HG03045 (cell line): Measurements from ENCODE around the gene KRTAP1-3.
"Not testable (repeated sequence)": the region's sequence is repeated elsewhere in the genome, so short reads cannot be mapped to it uniquely, and the experiment has no call there.

Experiments
- ATAC-seq: cut with Tn5 transposase; IDR thresholded peaks from one replicate; pipeline ENCODE4 v1.9.1; 2021; ENCODE audit warnings: mild to moderate bottlenecking, moderate library complexity; ENCODE audit not compliant: unreplicated experiment

Gene KRTAP1-3

GRCh38 chr17:41054556-41054955 lies 19.9 kb upstream of the KRTAP1-3 start:
- ATAC-seq, result not testable (repeated sequence)

GRCh38 chr17:41054025-41054424 lies 19.4 kb upstream of the KRTAP1-3 start:
- no peak for ATAC-seq

DNA sequence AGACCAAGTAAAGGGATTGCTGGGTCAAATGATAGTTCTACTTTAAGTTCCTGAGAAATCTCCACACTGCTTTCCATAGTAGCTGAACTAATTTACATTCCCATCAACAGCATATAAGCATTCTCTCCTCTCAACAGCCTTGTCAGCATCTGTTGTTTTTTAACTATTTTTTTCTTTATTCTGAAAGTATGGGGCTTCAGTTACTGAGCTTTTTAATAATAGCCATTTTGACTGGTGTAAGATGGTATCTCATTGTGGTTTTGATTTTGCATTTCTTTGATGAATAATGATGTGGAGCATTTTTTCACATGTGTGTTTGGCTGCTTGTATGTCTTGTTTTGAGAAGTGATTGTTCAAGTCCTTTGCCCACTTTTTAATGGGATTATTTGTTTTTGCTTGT lies 17.9 kb upstream of the KRTAP1-3 start:
- no peak for ATAC-seq

- no peak for ATAC-seq
These were observed 14.4 kb upstream of the KRTAP1-3 start for GRCh38 chr17:41049110-41049509.

- ATAC-seq, result no peak
These were observed 13.8 kb upstream of the KRTAP1-3 start for GRCh38 chr17:41048441-41048840.

DNA sequence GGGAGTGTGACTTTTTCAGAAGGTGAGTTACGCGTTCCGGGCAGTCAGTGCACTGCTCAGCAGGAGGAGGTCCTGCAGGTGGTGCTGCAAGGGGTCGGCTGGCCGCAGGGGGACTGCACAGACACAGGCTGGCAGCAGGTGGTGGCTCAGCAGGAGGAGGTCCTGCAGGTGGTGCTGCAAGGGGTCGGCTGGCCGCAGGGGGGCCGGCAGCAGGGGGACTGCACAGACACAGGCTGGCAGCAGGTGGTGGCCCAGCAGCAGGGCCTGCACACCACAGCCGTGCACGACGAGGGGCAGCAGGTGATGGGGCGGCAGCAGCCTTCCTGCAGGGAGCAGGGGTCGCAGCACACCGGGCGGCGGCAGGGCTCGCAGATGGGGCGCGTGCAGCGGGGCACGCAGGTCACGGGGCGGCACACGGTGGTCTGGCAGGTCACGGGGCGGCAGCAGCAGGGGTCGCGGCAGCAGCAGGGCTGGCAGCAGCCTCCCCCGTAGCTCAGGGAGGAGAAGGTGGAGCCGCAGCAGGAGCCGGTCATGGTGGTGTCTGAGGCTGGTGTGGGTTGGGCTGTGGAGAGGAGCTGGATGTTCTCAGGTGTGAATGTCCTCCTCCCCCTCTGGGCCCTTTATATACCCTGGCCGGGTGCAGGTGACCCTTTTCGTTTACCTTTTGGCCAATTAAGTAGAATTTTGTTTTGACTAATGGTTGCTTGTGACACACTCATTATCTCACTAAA lies 12.2 kb upstream of the KRTAP1-3 start, which contains the start of gene KRTAP2-1:
TSS of gene KRTAP2-1 (minus strand) at position 582 of the 731 bp plus-strand sequence. CDS start at position 533, 49 bp downstream.
- not testable (repeated sequence) for ATAC-seq

DNA sequence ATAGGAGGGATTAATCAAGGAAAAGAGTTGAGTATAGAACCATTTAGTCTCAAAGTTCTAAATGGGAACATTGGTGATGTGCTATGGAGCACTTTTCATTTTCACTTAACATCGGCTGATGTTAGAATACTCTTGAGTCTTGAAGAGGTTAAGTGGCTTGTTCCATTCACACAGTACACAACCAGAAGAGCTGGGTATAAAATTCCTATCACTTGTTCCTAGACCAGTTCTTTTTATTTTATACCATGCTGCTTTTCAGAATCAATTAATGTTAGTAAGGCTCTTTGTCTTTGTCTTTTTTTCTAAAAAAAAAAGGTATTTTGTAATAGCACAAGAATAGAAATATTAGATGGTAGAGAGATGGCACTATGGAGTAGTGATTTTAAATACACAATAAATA lies 8.3 kb upstream of the KRTAP1-3 start:
- ATAC-seq, result no peak

GRCh38 chr17:41040783-41041571 lies 6.3 kb upstream of the KRTAP1-3 start, which contains the start of gene KRTAP1-1:
Gene KRTAP1-1 (minus strand): TSS chr17:41041450. CDS start chr17:41041397, 53 bp downstream.
- not testable (repeated sequence) for ATAC-seq

DNA sequence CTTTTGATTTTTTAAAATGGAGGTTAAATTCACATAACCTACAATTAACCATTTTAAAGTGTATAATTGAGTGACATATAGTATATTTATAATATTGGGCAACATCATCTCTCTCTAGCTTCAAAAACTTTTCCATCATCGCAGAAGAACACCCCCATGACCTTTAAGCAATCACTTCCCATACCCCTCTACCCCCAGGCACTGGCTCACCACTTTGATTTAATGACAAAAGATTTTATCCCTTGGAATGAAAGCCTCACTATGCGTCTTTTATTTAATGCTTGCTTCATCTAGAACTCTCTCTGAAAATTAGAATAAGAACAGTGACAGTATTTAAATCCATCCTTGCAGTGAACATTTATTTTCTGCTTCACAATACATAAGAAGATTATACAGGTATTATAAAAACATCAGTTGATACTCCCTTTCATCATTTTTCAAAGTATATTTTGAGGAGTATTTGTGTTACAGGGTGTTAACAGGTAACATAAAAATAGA lies 3.2 kb upstream of the KRTAP1-3 start:
- no peak for ATAC-seq

GRCh38 chr17:41029633-41030245 lies 4.9 kb downstream of the KRTAP1-3 start, which contains the start of gene KRTAP1-4:
Gene KRTAP1-4 (minus strand): TSS chr17:41030195. CDS start chr17:41030078, 117 bp downstream.
- ATAC-seq, result no peak

DNA sequence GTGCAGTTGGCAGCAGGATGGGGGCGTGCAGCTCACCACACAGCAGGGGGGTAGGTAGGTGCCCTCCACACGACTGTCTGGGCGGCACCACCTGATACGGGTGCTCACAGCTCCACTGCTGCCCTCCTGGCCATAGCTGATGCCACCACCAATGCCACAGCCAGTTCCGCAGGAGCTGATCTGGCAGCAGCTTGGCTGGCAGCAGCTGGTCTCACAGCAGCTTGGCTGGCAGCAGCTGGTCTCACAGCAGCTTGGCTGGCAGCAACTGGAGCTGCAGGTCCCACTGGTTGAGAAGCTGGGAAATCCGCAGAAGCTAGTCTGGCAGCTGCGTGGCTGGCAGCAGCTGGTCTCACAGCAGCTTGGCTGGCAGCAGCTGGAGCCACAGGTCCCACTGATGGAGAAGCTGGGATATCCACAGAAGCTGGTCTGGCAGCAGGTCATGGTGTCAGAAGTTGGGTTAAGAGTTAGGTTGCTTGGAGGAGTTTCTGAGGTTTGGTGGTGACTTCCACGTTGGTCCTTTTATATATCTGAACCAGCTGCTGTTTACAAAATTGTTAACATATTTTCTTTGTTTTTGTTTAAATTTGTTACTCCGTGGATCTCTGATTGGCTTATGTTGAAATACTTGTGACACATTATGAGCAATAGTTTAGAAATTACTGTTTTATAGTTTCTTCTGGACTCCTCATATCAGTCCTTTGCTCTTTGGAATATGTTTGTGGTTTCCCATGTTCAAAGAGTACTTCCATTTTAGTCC lies 7.8 kb downstream of the KRTAP1-3 start, which contains the start of gene KRTAP1-5:
TSS of gene KRTAP1-5 (minus strand) at position 494 of the 757 bp plus-strand sequence. CDS start at position 441, 53 bp downstream.
- no peak for ATAC-seq

- no peak for ATAC-seq
These were observed 10.0 kb downstream of the KRTAP1-3 start for GRCh38 chr17:41024697-41025096.

DNA sequence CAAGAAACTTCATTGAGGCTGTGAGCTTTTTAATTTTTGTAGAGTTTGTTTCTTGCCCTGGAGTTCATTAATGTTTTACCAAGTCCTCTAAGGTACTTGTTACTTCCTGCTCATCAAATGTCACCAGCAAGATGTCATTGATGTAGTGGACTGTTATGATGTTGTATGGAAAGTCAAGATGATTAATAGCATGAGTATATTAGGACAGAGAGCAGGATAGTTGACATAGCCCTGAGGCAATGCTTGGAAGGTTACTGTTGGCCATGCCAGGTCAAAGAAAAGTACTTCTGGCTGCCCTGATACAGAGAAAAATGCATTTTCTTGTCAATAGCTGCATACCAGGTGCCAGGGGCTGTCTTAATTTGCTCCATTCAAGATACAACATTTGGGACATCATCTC lies 14.3 kb downstream of the KRTAP1-3 start:
- no peak for ATAC-seq

DNA sequence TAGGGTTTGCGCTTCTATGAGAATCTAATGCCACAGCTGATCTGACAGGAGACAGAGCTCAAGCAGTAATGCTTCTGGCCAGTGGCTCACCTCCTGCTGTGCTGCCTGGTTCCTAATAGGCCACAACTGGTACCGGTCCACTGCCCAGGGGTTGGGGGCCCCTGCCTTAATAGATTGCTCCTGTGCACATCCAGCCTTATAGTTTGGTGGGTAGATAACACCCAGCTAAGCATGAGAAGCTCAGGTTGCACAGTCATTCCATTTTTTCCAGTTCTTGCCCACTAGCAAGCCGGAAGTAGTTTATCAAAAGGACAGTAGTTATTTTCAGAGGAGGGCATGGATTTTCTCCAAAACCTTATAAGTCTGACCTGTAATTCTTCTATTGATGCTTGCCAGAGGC lies 15.3 kb downstream of the KRTAP1-3 start:
- no peak for ATAC-seq

DNA sequence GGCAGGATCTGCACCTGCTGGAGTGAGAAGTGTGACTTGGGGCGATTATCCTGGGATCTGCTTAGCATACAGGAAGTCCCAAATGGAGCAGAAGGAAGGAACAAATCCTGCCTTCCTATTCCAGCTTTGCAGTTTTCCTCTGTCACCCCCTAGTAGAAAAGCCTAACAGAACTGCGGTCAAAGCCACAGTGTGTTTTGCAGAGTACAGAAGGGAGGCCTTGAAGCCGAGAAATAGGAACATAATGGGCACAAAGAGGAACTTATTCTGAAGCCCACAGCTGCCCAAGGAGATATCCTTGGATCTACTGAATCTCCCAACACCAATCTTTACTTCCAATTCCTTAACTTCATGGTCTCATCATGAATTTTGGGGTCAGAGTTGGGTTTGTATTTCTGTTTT lies 16.1 kb downstream of the KRTAP1-3 start:
- no peak for ATAC-seq

- ATAC-seq, result no peak
These were observed 18.0 kb downstream of the KRTAP1-3 start for GRCh38 chr17:41016578-41017215.

DNA sequence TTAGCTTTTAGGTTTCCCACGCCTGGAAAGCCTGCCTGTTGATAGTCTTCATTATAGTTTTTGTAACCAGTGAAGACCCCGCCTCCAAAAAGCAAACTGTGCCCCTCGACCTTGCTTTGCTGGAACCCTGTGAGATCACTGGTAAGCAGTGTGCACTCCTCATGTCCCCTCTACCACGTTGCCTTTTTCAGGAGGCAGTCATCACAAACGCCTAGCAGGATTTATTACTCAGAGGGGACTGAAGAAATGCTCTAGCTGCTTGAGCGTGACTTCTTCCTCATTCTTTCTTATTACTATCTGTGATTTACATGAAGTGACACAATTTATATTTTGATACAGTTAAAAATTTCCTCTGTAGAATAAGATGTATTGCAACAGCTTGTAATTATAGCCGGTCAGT lies 19.2 kb downstream of the KRTAP1-3 start:
- ATAC-seq, result no peak

DNA sequence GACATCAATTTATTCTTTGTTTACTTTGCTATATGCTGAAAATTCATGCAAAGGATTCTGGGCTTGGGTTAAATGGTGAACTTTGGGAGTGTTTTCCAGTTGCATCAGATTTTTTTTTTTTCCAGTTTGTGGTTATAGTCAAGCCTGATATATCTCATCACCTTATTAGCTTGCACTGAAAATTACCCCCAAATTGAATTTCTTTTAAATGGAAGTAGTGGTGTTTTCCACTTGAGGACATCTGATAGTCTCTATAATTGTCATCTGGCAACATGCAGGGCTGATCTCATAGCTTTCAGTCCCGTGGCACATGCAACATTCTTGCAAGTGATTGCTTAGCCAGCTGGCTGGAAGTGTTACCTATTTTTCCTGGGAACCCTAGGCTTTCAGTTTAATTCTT lies 21.1 kb downstream of the KRTAP1-3 start:
- ATAC-seq, result no peak

DNA sequence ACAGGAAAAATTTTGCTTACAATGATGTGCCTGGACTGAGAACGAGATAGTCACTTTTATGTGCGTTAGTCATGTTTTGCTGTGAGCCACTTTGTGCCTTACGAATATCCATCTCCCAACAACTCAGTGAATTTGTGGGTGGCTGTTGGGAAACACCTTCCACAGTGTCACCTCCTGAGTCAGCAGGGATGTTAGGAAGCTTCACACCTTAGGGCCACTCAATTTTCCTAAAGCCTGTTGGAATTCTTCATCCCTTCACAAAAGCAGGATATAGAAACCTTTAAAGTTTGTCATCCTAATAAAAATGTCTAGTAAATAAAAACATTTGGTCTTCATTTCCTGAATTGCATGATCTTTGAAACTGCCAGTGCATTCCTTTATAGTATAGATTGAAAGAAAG lies 21.5 kb downstream of the KRTAP1-3 start:
- ATAC-seq, result no peak
